Neural progenitor cell (in vitro differentiated cells): ENCODE results near the gene NES. TPM values are rescaled to one million over a fixed set of nuclear protein-coding genes. Genes with fewer than 3 reads are reported as not detected.

ENCODE experiments used
- DNase-seq: peaks from one replicate; pipeline ENCODE4 v3.0.0-alpha.2; 2016; ENCODE audit warnings: low spot score
- H2AFZ ChIP-seq: fragments of 200-600 bp; sonication (generic); replicated peaks from 2 replicates; pipeline ENCODE4 v1.6.1; 2016; ENCODE audit warnings: antibody characterized with exemption
- H3F3A ChIP-seq: fragments of 200-600 bp; sonication (generic); 2 replicates; pipeline ENCODE4 v1.6.1; 2016; ENCODE audit warnings: antibody characterized with exemption, low read depth
- H3K27ac ChIP-seq: fragments of 200-600 bp; sonication (generic); 2 replicates; pipeline ENCODE4 v1.5.1; 2016; ENCODE audit warnings: mild to moderate bottlenecking
- H3K27me3 ChIP-seq: fragments of 200-600 bp; sonication (generic); 2 replicates; pipeline ENCODE4 v1.6.1; 2016; ENCODE audit warnings: mild to moderate bottlenecking, moderate library complexity
- H3K36me3 ChIP-seq: fragments of 200-600 bp; sonication (generic); 2 replicates; pipeline ENCODE4 v1.5.1; 2016
- H3K4me1 ChIP-seq: fragments of 200-600 bp; sonication (generic); 2 replicates; pipeline ENCODE4 v1.6.1; 2016; ENCODE audit warnings: mixed run types
- H3K4me2 ChIP-seq: fragments of 200-600 bp; sonication (generic); 2 replicates; pipeline ENCODE4 v1.6.1; 2016
- H3K4me3 ChIP-seq: fragments of 200-600 bp; sonication (generic); 2 replicates; pipeline ENCODE4 v1.5.1; 2016
- H3K79me2 ChIP-seq: fragments of 200-600 bp; sonication (generic); 2 replicates; pipeline ENCODE4 v1.6.1; 2016; ENCODE audit warnings: low read depth
- H3K9ac ChIP-seq: fragments of 200-600 bp; sonication (generic); 2 replicates; pipeline ENCODE4 v1.6.1; 2016
- H3K9me3 ChIP-seq: fragments of 200-600 bp; sonication (generic); 2 replicates; pipeline ENCODE4 v1.5.1; 2016; ENCODE audit warnings: low read depth
- H4K20me1 ChIP-seq: fragments of 200-600 bp; sonication (generic); 2 replicates; pipeline ENCODE4 v1.6.1; 2016; ENCODE audit warnings: low read depth
- H3K27ac Mint-ChIP-seq: 3 replicates; pipeline ENCODE4 v1.8.0; 2021; ENCODE audit warnings: mixed read lengths
- H3K27me3 Mint-ChIP-seq: 2 replicates; pipeline ENCODE4 v1.8.0; 2022; ENCODE audit warnings: low read depth, mild to moderate bottlenecking, inconsistent platforms, moderate library complexity, mixed read lengths; ENCODE audit not compliant: insufficient read depth
- H3K36me3 Mint-ChIP-seq: 3 replicates; pipeline ENCODE4 v1.8.0; 2021; ENCODE audit warnings: mixed read lengths
- H3K4me1 Mint-ChIP-seq: 3 replicates; pipeline ENCODE4 v1.8.0; 2021; ENCODE audit warnings: mixed read lengths
- H3K4me3 Mint-ChIP-seq: 3 replicates; pipeline ENCODE4 v1.8.0; 2021; ENCODE audit warnings: mild to moderate bottlenecking, moderate library complexity, mixed read lengths
- H3K9me3 Mint-ChIP-seq: 3 replicates; pipeline ENCODE4 v1.8.0; 2020; ENCODE audit warnings: mixed read lengths
- EZH2 ChIP-seq: fragments of 200-600 bp; sonication (generic); IDR thresholded peaks from 2 replicates; pipeline ENCODE4 v1.6.1; 2017; ENCODE audit warnings: antibody characterized with exemption, mild to moderate bottlenecking, moderate library complexity
- EZH2phosphoT487 ChIP-seq: fragments of 200-600 bp; sonication (generic); IDR thresholded peaks from 2 replicates; pipeline ENCODE4 v1.6.1; 2017; ENCODE audit warnings: antibody characterized with exemption
- total RNA-seq: library from RNA; depleted of rRNA; stranded (reverse); fragments of >200 nt; gene quantifications from 2 replicates; pipeline ENCODE4 v1.2.3, GENCODE V29; 2015; ENCODE audit warnings: low replicate concordance
- TF ChIP-seq, protein P1 (sequence below): fragments of 200-600 bp; sonication (generic); IDR thresholded peaks from 2 replicates; pipeline ENCODE4 v1.5.1; 2017; ENCODE audit warnings: antibody characterized with exemption, mild to moderate bottlenecking

NES gene
- total RNA-seq, 1 donor from 2014 or later: 83.8 TPM

DNA sequence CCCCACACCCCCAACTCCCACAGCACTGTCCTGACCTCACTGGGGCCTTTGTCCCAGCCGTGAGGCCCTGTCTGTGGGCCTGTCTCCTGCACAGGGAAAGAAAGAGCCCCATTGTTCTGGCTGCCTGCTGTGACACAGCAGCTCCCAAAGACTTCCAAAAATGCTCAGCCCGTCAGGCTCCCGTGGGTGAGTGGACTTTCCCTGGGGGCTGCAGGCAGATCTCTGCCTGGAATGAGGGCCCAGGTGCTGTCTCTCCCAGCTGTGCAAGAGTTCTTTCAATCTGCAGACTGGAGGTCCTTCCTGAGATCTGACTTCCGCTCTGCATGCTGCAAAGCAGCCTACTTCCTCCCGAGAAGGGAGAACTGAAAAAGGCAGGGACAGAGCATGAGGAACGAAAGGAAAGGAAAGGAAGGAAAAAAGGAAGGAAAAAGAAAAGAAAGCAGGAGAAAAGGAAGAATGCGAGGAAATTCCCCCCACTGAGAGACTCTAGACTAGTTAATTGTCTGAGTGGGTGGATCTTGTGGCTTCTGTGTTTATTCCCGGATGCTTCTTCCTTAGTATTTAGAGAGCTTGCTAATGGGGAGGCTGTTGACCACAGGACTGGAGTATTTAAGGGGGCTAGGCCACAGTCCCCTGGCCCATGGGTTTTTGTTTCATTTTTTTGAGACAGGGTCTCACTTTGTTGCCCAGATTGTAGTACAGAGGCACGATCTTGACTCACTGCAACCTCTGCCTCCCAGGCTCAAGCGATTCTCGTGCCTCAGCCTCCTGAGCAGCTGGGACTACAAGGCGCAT, 15.0 kb downstream of the NES start:
- no peak overlapping the region for H2AFZ ChIP-seq
- peak overlapping the region; percentile 64 for H3K4me2 ChIP-seq
- TF ChIP-seq EZH2phosphoT487: no peak
- TF ChIP-seq, protein P1, sequence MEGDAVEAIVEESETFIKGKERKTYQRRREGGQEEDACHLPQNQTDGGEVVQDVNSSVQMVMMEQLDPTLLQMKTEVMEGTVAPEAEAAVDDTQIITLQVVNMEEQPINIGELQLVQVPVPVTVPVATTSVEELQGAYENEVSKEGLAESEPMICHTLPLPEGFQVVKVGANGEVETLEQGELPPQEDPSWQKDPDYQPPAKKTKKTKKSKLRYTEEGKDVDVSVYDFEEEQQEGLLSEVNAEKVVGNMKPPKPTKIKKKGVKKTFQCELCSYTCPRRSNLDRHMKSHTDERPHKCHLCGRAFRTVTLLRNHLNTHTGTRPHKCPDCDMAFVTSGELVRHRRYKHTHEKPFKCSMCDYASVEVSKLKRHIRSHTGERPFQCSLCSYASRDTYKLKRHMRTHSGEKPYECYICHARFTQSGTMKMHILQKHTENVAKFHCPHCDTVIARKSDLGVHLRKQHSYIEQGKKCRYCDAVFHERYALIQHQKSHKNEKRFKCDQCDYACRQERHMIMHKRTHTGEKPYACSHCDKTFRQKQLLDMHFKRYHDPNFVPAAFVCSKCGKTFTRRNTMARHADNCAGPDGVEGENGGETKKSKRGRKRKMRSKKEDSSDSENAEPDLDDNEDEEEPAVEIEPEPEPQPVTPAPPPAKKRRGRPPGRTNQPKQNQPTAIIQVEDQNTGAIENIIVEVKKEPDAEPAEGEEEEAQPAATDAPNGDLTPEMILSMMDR: no peak
- no peak for TF ChIP-seq EZH2
- peak overlapping the region; percentile 49 for H3K27ac ChIP-seq
- Mint-ChIP-seq H3K27me3 (peaks cover 22% of the 10 kb centered on the region), H3K4me1 (peaks cover 81% of the 10 kb centered on the region), H3K9me3 (no peaks in the 10 kb centered on the region), H3K27ac (peak overlapping the region; percentile 95), H3K36me3 (peaks cover 3% of the 10 kb centered on the region), H3K4me3 (peak overlapping the region; percentile 54)
- peaks cover 2% of the 10 kb centered on the region for H4K20me1 ChIP-seq
- H3K4me1 ChIP-seq: peaks cover 60% of the 10 kb centered on the region
- no peak overlapping the region for H3K9ac ChIP-seq
- peaks cover 62% of the 10 kb centered on the region for H3F3A ChIP-seq
- H3K79me2 ChIP-seq: no peaks in the 10 kb centered on the region
- H3K27me3 ChIP-seq: peaks cover 26% of the 10 kb centered on the region
- no peak overlapping the region for H3K4me3 ChIP-seq
- H3K9me3 ChIP-seq: no peaks in the 10 kb centered on the region
- peak; percentile 57 for DNase-seq
- H3K36me3 ChIP-seq: no peaks in the 10 kb centered on the region

DNA sequence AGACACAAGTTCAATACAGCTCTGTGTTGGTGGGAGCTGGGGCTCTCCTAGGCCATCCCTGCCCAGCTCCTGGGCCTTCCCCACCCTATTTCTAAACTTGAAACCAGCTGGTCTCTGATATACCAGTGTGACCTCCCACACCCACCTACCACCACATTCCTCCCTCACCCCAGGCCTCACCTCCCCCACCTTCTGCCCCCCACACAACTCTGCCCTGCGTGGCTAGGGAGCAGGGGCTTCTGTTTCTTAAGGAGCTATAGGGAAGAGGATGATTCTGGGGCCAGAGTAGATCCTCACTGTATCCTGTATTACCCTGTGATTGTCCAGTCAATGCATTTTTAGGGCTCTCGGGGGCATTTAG, 16.5 kb downstream of the NES start:
- Histone ChIP-seq H3K27me3 (peaks cover 41% of the 10 kb centered on the region), H3K4me2 (peak overlapping the region; percentile 64), H4K20me1 (peaks cover 14% of the 10 kb centered on the region), H3K4me1 (peaks cover 64% of the 10 kb centered on the region), H3K9me3 (no peaks in the 10 kb centered on the region), H3F3A (peaks cover 48% of the 10 kb centered on the region), H3K79me2 (no peaks in the 10 kb centered on the region), H3K4me3 (no peak overlapping the region), H3K9ac (no peak overlapping the region), H2AFZ (no peak overlapping the region), H3K36me3 (no peaks in the 10 kb centered on the region), H3K27ac (no peak overlapping the region)
- TF ChIP-seq EZH2phosphoT487: no peak
- no peak for TF ChIP-seq EZH2
- TF ChIP-seq, protein P1: no peak
- Mint-ChIP-seq H3K4me1 (peaks cover 73% of the 10 kb centered on the region), H3K27me3 (peaks cover 27% of the 10 kb centered on the region), H3K27ac (peak overlapping the region; percentile 99), H3K4me3 (peak overlapping the region; percentile 74), H3K36me3 (no peaks in the 10 kb centered on the region), H3K9me3 (no peaks in the 10 kb centered on the region)
- DNase-seq: no peak

DNA sequence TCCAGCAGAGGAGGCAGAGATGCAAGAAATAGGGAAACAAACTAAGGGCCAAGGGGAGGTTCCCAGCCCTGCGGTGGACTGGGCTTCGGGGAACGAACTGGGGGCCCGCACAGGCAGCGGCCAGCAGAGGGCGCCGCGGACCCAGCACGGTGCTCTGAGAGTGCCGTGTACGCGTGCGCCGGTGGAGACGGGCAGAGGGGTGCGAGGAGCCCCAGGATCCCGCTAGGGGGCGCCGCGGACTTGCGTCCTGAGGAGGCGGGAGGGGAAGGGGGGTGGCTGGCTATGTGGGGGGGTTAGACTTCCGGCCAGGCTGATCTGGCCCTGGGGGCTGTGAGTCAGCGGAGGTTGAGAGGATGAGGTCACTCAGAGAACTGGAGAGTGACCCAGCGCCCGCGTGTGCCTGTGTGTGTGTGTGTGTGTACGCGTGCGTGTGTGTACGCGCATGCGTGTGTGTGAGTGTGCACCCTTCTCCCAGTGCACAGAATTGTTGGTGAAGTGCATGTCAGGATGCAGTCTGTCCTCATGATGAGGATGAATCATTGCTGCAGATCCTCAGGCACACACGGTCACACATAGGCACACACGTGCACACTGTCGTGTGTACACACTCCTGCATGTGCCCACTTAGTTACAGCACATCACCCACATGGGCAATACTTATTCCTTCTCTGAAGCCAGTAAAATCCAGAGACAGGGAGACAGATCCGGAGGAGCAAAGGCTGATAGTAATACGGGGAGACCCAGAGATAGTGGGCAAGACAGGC, 17.0 kb downstream of the NES start:
- no peaks in the 10 kb centered on the region for H3K36me3 Mint-ChIP-seq
- H3K79me2 ChIP-seq: no peaks in the 10 kb centered on the region
- H3K4me3 Mint-ChIP-seq: peak overlapping the region; percentile 63
- no peaks in the 10 kb centered on the region for H3K9me3 Mint-ChIP-seq
- H3K9ac ChIP-seq: no peak overlapping the region
- H2AFZ ChIP-seq: no peak overlapping the region
- no peak overlapping the region for H3K27ac ChIP-seq
- H3K27me3 ChIP-seq: peaks cover 46% of the 10 kb centered on the region
- peak overlapping the region; percentile 24 for H3K4me2 ChIP-seq
- peaks cover 43% of the 10 kb centered on the region for H3F3A ChIP-seq
- no peaks in the 10 kb centered on the region for H3K36me3 ChIP-seq
- no peaks in the 10 kb centered on the region for H3K9me3 ChIP-seq
- H3K4me3 ChIP-seq: no peak overlapping the region
- DNase-seq: peak; percentile 99
- peaks cover 67% of the 10 kb centered on the region for H3K4me1 Mint-ChIP-seq
- H3K27me3 Mint-ChIP-seq: peaks cover 32% of the 10 kb centered on the region
- H4K20me1 ChIP-seq: peaks cover 19% of the 10 kb centered on the region
- TF ChIP-seq EZH2phosphoT487 (no peak), EZH2 (peak; percentile 25)
- TF ChIP-seq, protein P1: peak; percentile 100
- peak overlapping the region; percentile 99 for H3K27ac Mint-ChIP-seq
- peaks cover 58% of the 10 kb centered on the region for H3K4me1 ChIP-seq
